Esophagus squamous epithelium (tissue), 5 donors: Measurements from ENCODE around the gene CD58. TPM values are rescaled to one million over a fixed set of nuclear protein-coding genes. Genes with fewer than 3 reads are reported as not detected.

Experiments
- DNase-seq: peaks from one replicate; lab custom pipeline; 2025; lab: John Stamatoyannopoulos, UW
- H3K27ac ChIP-seq, 4 donors: fragments of 200-600 bp; sonication (generic); one replicate each; pipeline ENCODE4 v1.5.1; 2016 to 2019; ENCODE audit warnings: mild to moderate bottlenecking in 1 of 4
- H3K27me3 ChIP-seq, 4 donors: fragments of 200-600 bp; sonication (generic); 1 replicate in 3 of 4; 2 replicates in 1 of 4; pipeline versions ENCODE4 v1.5.1 to v1.6.0; 2017 to 2021; ENCODE audit warnings: antibody characterized with exemption in 1 of 4
- H3K36me3 ChIP-seq, 3 donors: fragments of 200-600 bp; sonication (generic); one replicate each; pipeline ENCODE4 v1.5.1; 2016 to 2019
- H3K4me1 ChIP-seq, 3 donors: fragments of 200-600 bp; sonication (generic); one replicate each; pipeline ENCODE4 v1.5.1; 2017 to 2019
- H3K4me3 ChIP-seq, 4 donors: fragments of 200-600 bp; sonication (generic); 1 replicate in 3 of 4; 2 replicates in 1 of 4; pipeline ENCODE4 v1.5.1; 2016 to 2019; ENCODE audit warnings: mild to moderate bottlenecking in 2 of 4, moderate library complexity in 1 of 4
- H3K9me3 ChIP-seq, 3 donors: fragments of 200-600 bp; sonication (generic); one replicate each; pipeline ENCODE4 v1.5.1; 2016 to 2019
- POLR2A ChIP-seq, 4 donors: fragments of 450-650 bp; IDR thresholded peaks; one replicate each; pipeline ENCODE4 v1.6.1; 2017; ENCODE audit warnings: antibody characterized with exemption in 4 of 4, mild to moderate bottlenecking in 4 of 4, moderate library complexity in 3 of 4
- WGBS, 2 donors: methylation state at CpG; one replicate each; pipeline ENCODE4 v1.1.5; 2018; 5-methylcytosine and 5-hydroxymethylcytosine counted together
- intact Hi-C: fragments of 100-400 bp; cut with DNase I; formaldehyde crosslinking; loops from one replicate; pipeline ENCODE4 v1.15.0; 2022
- total RNA-seq, 4 donors: library from RNA; depleted of rRNA; stranded (reverse); fragments of >200 nt; gene quantifications; one replicate each; pipeline ENCODE4 v1.1.0, GENCODE V29; 2016
- TF ChIP-seq, protein P1 (sequence below), 6 experiments: fragments of 450-650 bp in 4 of 6; fragments of 200-600 bp in 2 of 6; sonication (generic) in 2 of 6; IDR thresholded peaks; one replicate each; pipeline ENCODE4 v1.5.1; 2016 to 2019; ENCODE audit warnings: antibody characterized with exemption in 6 of 6, mild to moderate bottlenecking in 4 of 6, moderate library complexity in 4 of 6
- donor health status: DM: yes; HTN: yes; CAD: no.

Gene CD58
- total RNA-seq, 4 donors from 2014 or later = 19.4 to 54.4 (median 32.5) TPM

DNA sequence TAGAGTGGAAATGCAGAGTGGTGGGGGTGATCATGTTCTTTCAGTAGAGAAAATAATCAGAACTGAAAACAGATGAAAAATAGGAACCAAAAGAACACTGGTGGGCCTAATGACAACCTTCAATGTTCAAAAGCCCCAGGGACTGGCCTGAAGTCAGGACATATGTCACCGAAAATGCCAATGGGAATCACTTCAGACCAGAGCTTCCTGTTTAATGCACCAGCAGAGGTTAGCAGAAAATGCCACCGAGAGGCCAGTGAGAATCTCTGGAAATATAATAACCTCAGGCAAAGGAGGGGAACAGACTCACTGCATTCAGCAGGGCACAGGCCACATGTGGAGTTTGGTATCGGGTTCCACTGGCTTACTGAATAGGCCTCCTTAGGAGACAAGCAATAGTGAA is 15.9 kb upstream of the CD58 start:
- TF ChIP-seq, protein P1, sequence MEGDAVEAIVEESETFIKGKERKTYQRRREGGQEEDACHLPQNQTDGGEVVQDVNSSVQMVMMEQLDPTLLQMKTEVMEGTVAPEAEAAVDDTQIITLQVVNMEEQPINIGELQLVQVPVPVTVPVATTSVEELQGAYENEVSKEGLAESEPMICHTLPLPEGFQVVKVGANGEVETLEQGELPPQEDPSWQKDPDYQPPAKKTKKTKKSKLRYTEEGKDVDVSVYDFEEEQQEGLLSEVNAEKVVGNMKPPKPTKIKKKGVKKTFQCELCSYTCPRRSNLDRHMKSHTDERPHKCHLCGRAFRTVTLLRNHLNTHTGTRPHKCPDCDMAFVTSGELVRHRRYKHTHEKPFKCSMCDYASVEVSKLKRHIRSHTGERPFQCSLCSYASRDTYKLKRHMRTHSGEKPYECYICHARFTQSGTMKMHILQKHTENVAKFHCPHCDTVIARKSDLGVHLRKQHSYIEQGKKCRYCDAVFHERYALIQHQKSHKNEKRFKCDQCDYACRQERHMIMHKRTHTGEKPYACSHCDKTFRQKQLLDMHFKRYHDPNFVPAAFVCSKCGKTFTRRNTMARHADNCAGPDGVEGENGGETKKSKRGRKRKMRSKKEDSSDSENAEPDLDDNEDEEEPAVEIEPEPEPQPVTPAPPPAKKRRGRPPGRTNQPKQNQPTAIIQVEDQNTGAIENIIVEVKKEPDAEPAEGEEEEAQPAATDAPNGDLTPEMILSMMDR (IDR thresholded peaks at IDR 0.05) = no peak
- no peak for TF ChIP-seq POLR2A (IDR thresholded peaks at IDR 0.05)
- H3K4me1 ChIP-seq = peaks cover 0 to 32% (median 3%) of the 10 kb centered on the region in 3 donors
- H3K4me3 ChIP-seq = no peak overlapping the region
- peaks cover 0 to 63% (median 0%) of the 10 kb centered on the region in 3 donors for H3K36me3 ChIP-seq
- no peak overlapping the region for H3K27ac ChIP-seq
- intact Hi-C loops = no loop called here
- H3K27me3 ChIP-seq = no peaks in the 10 kb centered on the region
- H3K9me3 ChIP-seq = no peaks in the 10 kb centered on the region
- 65 to 67% methylated on average over 3 of the region's 3 CpGs for WGBS, 2 donors
- DNase-seq = no peak

DNA sequence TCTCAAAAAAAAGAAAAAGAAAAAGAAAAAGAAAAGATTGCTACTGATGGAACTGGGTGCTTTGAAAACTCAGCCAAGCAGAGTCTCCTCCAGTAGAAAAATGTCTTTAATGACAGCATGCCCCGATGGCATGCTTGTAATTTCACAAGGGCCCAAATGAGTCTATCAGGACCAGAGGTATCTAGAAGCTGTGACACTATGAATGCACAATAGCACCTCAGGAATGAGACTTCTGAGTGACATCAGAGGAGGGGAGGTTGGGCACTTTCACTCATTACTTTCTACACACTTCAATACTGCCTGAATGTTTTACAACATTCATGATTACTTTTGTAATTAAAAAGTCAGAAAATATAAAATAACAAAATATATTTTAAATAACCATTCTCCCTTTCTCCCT is 15.1 kb upstream of the CD58 start:
- intact Hi-C loops = no loop called here
- no peak for TF ChIP-seq POLR2A (IDR thresholded peaks at IDR 0.05)
- TF ChIP-seq, protein P1 (IDR thresholded peaks at IDR 0.05) = no peak

DNA sequence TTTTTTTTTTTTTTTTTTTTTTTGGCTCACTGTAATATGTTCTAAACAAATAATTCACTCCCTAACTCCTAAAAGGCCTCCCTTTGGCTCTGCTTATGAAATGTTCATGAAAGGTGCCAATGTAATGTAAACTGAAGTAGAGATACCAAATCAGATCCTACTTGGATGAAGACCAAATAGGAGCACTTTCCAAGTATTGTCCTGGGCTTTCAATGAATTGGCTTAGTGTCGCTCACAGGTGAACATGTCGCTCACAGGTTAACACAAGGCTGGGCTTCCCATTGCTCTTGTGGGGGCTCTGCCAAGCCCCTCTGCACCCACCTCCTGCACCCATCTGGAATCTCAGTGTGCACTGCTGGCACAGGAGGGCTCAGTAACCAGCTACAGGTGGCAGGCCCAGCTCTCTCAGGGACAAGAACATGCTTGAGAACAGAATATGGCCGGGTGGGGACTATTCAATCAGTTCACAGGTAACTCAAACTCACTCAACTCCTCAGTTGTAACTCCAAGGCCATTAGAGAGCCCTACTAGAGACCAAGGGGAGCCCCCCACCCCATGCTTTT is 10.6 kb upstream of the CD58 start:
- no peak overlapping the region for H3K27ac ChIP-seq
- no peaks in the 10 kb centered on the region for H3K27me3 ChIP-seq
- no peak overlapping the region for H3K4me3 ChIP-seq
- TF ChIP-seq POLR2A (IDR thresholded peaks at IDR 0.05) = no peak
- TF ChIP-seq, protein P1 (IDR thresholded peaks at IDR 0.05) = no peak
- intact Hi-C loops = no loop called here
- H3K9me3 ChIP-seq = no peaks in the 10 kb centered on the region
- WGBS, 2 donors = 22 to 29% methylated on average over 1 to 2 of the region's 3 CpGs
- DNase-seq = no peak
- peaks cover 0 to 8% (median 0%) of the 10 kb centered on the region in 3 donors for H3K4me1 ChIP-seq
- H3K36me3 ChIP-seq = peaks cover 0 to 82% (median 4%) of the 10 kb centered on the region in 3 donors

More for the DNA sequence above, 15.1 kb upstream of the CD58 start:
- no peak for DNase-seq
- H3K27ac ChIP-seq = no peak overlapping the region
- peaks cover 0 to 63% (median 0%) of the 10 kb centered on the region in 3 donors for H3K36me3 ChIP-seq
- no peaks in the 10 kb centered on the region for H3K9me3 ChIP-seq
- H3K4me3 ChIP-seq = no peak overlapping the region
- WGBS, 2 donors = 62 to 69% methylated on average over 1 of the region's 1 CpG
- no peaks in the 10 kb centered on the region for H3K27me3 ChIP-seq
- peaks cover 0 to 33% (median 3%) of the 10 kb centered on the region in 3 donors for H3K4me1 ChIP-seq

DNA sequence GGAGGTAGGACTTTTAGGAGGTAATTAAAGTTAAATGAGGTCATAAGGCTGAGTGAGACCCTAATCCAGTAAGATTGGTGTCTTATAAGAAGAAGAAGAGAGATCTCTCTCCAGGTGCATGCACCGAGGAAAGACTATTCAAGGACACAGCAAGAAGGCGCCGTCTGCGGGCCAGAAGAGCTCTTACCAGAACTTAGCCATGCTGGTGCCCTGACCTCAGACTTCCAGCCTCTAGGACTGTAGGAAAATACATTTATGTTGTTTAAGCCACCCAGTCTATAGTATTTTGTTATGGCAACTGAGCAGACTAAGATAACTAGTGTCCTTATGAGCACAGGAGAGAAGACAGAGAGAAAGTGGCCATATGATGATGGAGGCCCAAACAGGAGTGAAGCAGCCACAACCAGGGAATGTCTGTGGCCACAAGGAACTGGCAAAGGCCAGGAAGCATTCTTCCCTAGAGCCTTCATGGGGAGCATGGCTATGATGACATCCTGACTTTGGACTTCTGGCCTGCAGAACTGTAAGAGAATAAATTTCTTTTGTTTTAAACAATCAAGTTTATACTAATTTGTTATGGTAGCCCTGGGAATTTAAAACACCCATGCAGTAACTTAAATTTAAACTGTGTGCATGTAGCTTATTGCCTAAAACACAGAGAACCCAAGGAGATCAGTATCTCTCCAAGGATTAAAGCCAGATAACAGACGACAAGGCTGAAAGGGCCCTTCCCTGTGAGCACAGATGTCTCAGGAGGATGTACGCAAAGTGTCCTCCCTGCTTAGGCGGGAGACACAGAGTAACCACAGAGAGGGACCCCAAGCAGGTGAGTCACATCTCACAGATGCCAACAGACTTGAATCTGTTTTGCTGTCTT is 9.9 kb upstream of the CD58 start:
- no peak overlapping the region for H3K4me3 ChIP-seq
- intact Hi-C loops = no loop called here
- H3K36me3 ChIP-seq = peaks cover 0 to 82% (median 4%) of the 10 kb centered on the region in 3 donors

More for the DNA sequence above, 9.9 kb upstream of the CD58 start:
- Histone ChIP-seq H3K27ac (no peak overlapping the region), H3K9me3 (no peaks in the 10 kb centered on the region), H3K4me1 (peaks cover 0 to 8% (median 0%) of the 10 kb centered on the region in 3 donors), H3K27me3 (no peaks in the 10 kb centered on the region)
- DNase-seq = no peak
- 80 to 84% methylated on average over 7 of the region's 7 CpGs for WGBS, 2 donors
- TF ChIP-seq, protein P1 (IDR thresholded peaks at IDR 0.05) = no peak
- TF ChIP-seq POLR2A (IDR thresholded peaks at IDR 0.05) = no peak
